A673 (cell line): Measurements from ENCODE around the gene KRT1. TPM values are rescaled to one million over a fixed set of nuclear protein-coding genes. Genes with fewer than 3 reads are reported as not detected.

Experiments used
- BruUV-seq: library from RNA; stranded (reverse); fragments of 400-500 nt; replicated peaks from 2 replicates; lab custom pipeline; 2021; lab: Mats Ljungman, UMichigan
- CTCF ChIA-PET: fragments of 300-600 bp; sonication (Branson Sonifier 250); formaldehyde crosslinking; loops from one replicate; lab custom pipeline; 2022; ENCODE audit warnings: antibody characterized with exemption; lab: Charles Lee
- POLR2A ChIA-PET: fragments of 300-600 bp; sonication (Branson Sonifier 250); formaldehyde crosslinking; loops from one replicate; lab custom pipeline; 2022; ENCODE audit warnings: antibody characterized with exemption; ENCODE audit not compliant: low non-redundant PET; lab: Charles Lee
- DNase-seq: peaks from one replicate; pipeline ENCODE4 v3.0.0-alpha.2; 2015; ENCODE audit warnings: low spot score
- H3K27ac ChIP-seq: fragments of 200-600 bp; sonication (generic); 2 replicates; pipeline ENCODE4 v1.5.1; 2016; ENCODE audit warnings: mixed run types, low read depth, mild to moderate bottlenecking, mixed read lengths, antibody characterized with exemption, low read length; ENCODE audit not compliant: poor library complexity, severe bottlenecking
- H3K27me3 ChIP-seq: fragments of 200-600 bp; sonication (generic); replicated peaks from 2 replicates; pipeline ENCODE4 v1.6.1; 2017; ENCODE audit warnings: mixed run types, low read depth, mild to moderate bottlenecking, mixed read lengths, antibody characterized with exemption, low read length; ENCODE audit not compliant: insufficient read depth, poor library complexity
- H3K36me3 ChIP-seq: fragments of 200-600 bp; sonication (generic); 2 replicates; pipeline ENCODE4 v1.6.1; 2016; ENCODE audit warnings: mixed run types, mild to moderate bottlenecking, mixed read lengths, antibody characterized with exemption, low read length; ENCODE audit not compliant: insufficient read depth, poor library complexity, severe bottlenecking
- H3K4me1 ChIP-seq: fragments of 200-600 bp; sonication (generic); 2 replicates; pipeline ENCODE4 v1.6.1; 2017; ENCODE audit warnings: mixed run types, mild to moderate bottlenecking, mixed read lengths, antibody characterized with exemption, low read length; ENCODE audit not compliant: insufficient read depth, poor library complexity, severe bottlenecking
- H3K4me3 ChIP-seq: fragments of 200-600 bp; sonication (generic); 2 replicates; pipeline ENCODE4 v1.5.1; 2016; ENCODE audit warnings: low read depth, mixed run types, mild to moderate bottlenecking, mixed read lengths, low read length; ENCODE audit not compliant: poor library complexity, severe bottlenecking
- H3K9me3 ChIP-seq: fragments of 200-600 bp; sonication (generic); 2 replicates; pipeline ENCODE4 v1.6.1; 2016; ENCODE audit warnings: mixed run types, low read depth, mild to moderate bottlenecking, mixed read lengths, antibody characterized with exemption, low read length; ENCODE audit not compliant: poor library complexity, severe bottlenecking
- EZH2 ChIP-seq: fragments of 200-600 bp; sonication (generic); IDR thresholded peaks from 2 replicates; pipeline ENCODE4 v1.6.1; 2017; ENCODE audit warnings: borderline replicate concordance, low read depth, mild to moderate bottlenecking, mixed read lengths, antibody characterized with exemption, low read length; ENCODE audit not compliant: poor library complexity, severe bottlenecking
- intact Hi-C: fragments of 100-400 bp; cut with micrococcal nuclease; formaldehyde crosslinking; loops from one replicate; pipeline ENCODE4 v1.10.0; 2022; ENCODE audit not compliant: unreplicated experiment
- total RNA-seq: library from RNA; stranded (reverse); gene quantifications from 2 replicates; pipeline ENCODE4 v1.2.3, GENCODE V29; 2021
- TF ChIP-seq, protein P1 (sequence below): fragments of 300-800, 200-600 bp; sonication (generic); conservative IDR thresholded peaks from 2 replicates; pipeline ENCODE4 v1.5.1; 2017; ENCODE audit warnings: low read depth, mild to moderate bottlenecking, antibody characterized with exemption, low read length, moderate library complexity, mixed read lengths

Gene KRT1
- total RNA-seq, 1 experiment from 2014 or later = not detected

DNA sequence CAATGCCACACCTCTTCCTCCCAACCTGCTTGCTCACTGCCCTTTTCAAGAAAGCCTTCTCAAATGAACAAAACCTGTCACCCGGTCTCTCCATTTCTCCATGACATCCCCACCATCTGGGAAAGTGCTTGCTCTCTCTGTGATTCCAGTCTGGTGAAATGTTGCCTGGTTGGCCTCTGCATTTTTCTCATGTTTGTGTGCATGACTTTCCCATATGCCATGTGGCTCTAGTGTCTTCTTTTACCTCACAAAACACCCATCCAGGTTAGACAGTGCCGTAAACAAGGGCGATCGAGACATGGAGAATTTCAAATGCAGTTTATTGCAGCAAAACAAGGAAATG, 5.8 kb downstream of the KRT1 start:
- ChIA-PET CTCF (no interaction called here), POLR2A (no interaction called here)
- Histone ChIP-seq H3K4me3 (no peak overlapping the region), H3K27me3 (peaks cover 7% of the 10 kb centered on the region), H3K27ac (no peak overlapping the region), H3K9me3 (no peaks in the 10 kb centered on the region), H3K4me1 (no peaks in the 10 kb centered on the region), H3K36me3 (no peaks in the 10 kb centered on the region)
- intact Hi-C loops = no loop called here
- BruUV-seq = no TSS peak
- no peak for DNase-seq
- no peak for TF ChIP-seq EZH2
- TF ChIP-seq, protein P1, sequence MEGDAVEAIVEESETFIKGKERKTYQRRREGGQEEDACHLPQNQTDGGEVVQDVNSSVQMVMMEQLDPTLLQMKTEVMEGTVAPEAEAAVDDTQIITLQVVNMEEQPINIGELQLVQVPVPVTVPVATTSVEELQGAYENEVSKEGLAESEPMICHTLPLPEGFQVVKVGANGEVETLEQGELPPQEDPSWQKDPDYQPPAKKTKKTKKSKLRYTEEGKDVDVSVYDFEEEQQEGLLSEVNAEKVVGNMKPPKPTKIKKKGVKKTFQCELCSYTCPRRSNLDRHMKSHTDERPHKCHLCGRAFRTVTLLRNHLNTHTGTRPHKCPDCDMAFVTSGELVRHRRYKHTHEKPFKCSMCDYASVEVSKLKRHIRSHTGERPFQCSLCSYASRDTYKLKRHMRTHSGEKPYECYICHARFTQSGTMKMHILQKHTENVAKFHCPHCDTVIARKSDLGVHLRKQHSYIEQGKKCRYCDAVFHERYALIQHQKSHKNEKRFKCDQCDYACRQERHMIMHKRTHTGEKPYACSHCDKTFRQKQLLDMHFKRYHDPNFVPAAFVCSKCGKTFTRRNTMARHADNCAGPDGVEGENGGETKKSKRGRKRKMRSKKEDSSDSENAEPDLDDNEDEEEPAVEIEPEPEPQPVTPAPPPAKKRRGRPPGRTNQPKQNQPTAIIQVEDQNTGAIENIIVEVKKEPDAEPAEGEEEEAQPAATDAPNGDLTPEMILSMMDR = no peak

DNA sequence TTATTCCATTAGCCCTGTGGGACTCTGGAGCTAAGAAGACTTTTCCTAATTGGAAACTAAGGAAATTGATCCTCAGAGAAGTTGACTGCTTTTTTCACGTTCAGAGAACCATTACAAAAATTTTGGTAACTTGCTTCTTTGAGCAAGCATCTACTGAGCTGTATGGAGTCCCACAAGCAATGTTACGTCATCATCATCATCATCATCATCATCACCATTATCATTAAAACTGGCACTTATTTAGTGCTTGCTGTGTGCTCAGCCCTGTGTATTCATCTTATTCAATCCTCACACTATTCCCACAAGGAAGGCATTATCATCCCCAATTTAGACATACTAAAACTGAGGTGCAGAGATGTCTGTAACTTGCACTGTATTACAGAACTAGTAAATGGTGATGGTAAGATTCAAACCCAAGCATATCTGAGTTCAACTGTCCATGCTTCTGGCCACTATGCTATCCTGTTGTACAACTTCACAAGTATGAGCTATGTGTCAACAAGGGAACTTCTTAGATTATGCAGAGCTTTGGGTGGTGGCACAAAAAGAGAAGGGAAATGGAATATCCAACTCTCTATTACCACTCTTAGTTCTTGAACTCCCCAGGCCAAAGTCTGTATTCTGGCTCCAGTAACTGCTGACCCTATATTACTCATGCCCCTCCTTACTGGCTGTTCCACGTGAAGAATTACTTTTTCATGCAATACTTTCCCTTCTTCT, 6.3 kb downstream of the KRT1 start:
- ChIA-PET POLR2A (no interaction called here), CTCF (no interaction called here)
- Histone ChIP-seq H3K9me3 (no peaks in the 10 kb centered on the region), H3K27me3 (peaks cover 7% of the 10 kb centered on the region), H3K36me3 (no peaks in the 10 kb centered on the region), H3K27ac (no peak overlapping the region), H3K4me3 (no peak overlapping the region), H3K4me1 (no peaks in the 10 kb centered on the region)
- TF ChIP-seq, protein P1 = no peak
- TF ChIP-seq EZH2 = no peak
- DNase-seq = no peak
- no TSS peak for BruUV-seq
- intact Hi-C loops = no loop called here

DNA sequence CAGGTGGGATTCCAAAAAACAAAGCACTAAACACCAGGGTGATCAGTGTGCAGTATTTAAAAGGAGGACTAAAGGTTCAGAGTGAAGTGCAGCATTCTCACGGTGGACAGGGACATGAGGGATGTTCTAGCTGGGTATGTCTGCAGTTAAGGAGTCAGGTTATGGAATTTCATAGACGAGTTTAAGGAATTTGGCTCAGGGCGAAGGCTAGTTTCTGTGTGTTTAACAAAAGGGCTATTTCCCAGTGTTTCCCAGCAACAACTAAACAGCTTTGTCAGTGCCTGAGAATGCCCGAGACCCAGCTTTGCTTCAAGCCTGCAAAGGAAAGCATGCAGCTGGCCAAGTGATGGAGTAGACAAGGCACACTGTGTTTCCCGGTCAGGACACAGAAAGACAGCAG, 7.0 kb downstream of the KRT1 start:
- Histone ChIP-seq H3K9me3 (no peaks in the 10 kb centered on the region), H3K27ac (no peak overlapping the region), H3K4me1 (no peaks in the 10 kb centered on the region), H3K4me3 (no peak overlapping the region), H3K27me3 (peaks cover 2% of the 10 kb centered on the region), H3K36me3 (no peaks in the 10 kb centered on the region)
- intact Hi-C loops = no loop called here
- ChIA-PET POLR2A (no interaction called here), CTCF (no interaction called here)
- BruUV-seq = no TSS peak
- TF ChIP-seq, protein P1 = no peak
- no peak for TF ChIP-seq EZH2
- no peak for DNase-seq
